NCI-H526 treated with DMSO at 0.1 percent for 48 hours (cell line): ENCODE data around the gene TPPP3.
A peak's percentile ranks its signal among the peaks of the same experiment; 100 is the strongest.
"Not testable (repeated sequence)": the region's sequence is repeated elsewhere in the genome, so short reads cannot be mapped to it uniquely, and the experiment has no call there.

ENCODE experiments used
- DNase-seq: peaks from one replicate; lab custom pipeline; 2025; lab: John Stamatoyannopoulos, UW

Gene TPPP3

GRCh38 chr16:67425580-67425979 lies 32.3 kb upstream of the TPPP3 start:
- no peak for DNase-seq

GRCh38 chr16:67425061-67425460 lies 31.8 kb upstream of the TPPP3 start:
- peak; percentile 11 for DNase-seq

GRCh38 chr16:67424261-67424615 lies 30.9 kb upstream of the TPPP3 start:
- no peak for DNase-seq

- no peak for DNase-seq
Measured at GRCh38 chr16:67423611-67424260, 30.4 kb upstream of the TPPP3 start.

GRCh38 chr16:67423015-67423414 lies 29.7 kb upstream of the TPPP3 start:
- DNase-seq, result no peak

GRCh38 chr16:67421030-67421429 lies 27.7 kb upstream of the TPPP3 start:
- DNase-seq, result no peak

- no peak for DNase-seq
Measured at GRCh38 chr16:67419931-67420330, 26.6 kb upstream of the TPPP3 start.

GRCh38 chr16:67419502-67419901 lies 26.2 kb upstream of the TPPP3 start:
- no peak for DNase-seq

GRCh38 chr16:67417333-67418061 lies 24.2 kb upstream of the TPPP3 start:
- no peak for DNase-seq

- DNase-seq, result no peak
Measured at GRCh38 chr16:67415872-67416793, 22.8 kb upstream of the TPPP3 start, which contains the start of gene ZDHHC1. TSS of gene ZDHHC1 (minus strand) at chr16:67416477. CDS start at chr16:67407775, 8,702 bp downstream.

GRCh38 chr16:67415421-67415820 lies 22.1 kb upstream of the TPPP3 start:
- DNase-seq, result not testable (repeated sequence)

- no peak for DNase-seq
Measured at GRCh38 chr16:67413978-67414911, 20.9 kb upstream of the TPPP3 start.

GRCh38 chr16:67412294-67412693 lies 19.0 kb upstream of the TPPP3 start:
- DNase-seq, result no peak

- no peak for DNase-seq
Measured at GRCh38 chr16:67411339-67411738, 18.0 kb upstream of the TPPP3 start.

GRCh38 chr16:67409631-67410030 lies 16.3 kb upstream of the TPPP3 start:
- no peak for DNase-seq

- DNase-seq, result no peak
Measured at GRCh38 chr16:67407788-67408452, 14.6 kb upstream of the TPPP3 start.

GRCh38 chr16:67407176-67407787 lies 14.0 kb upstream of the TPPP3 start:
- DNase-seq, result no peak

GRCh38 chr16:67406111-67406971 lies 13.0 kb upstream of the TPPP3 start:
- no peak for DNase-seq

GRCh38 chr16:67405336-67405735 lies 12.0 kb upstream of the TPPP3 start:
- no peak for DNase-seq
